ENCODE results near the gene NR6A1.

The NR6A1 gene

DNA sequence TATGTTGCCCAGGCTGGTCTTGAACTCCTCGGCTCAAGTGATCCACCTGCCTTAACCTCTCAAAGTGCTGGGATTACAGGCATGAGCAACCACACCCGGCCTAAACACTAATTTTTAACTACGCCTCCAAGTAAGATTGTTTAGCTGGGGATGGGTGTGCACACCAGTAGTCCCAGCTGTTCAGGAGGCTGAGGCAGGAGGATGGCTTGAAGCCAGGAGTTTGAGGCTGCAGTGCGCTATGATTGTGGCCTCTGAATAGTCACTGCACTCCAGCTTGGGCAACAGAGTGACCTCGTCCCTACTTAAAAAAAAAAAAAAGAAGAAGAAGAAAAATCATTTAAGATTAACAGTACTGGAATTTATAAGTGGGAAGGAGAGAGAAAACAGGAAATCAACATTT is 173.1 kb downstream of the NR6A1 start:
- no peak overlapping the region for H3K9ac ChIP-seq (ENCODE audit: low read length)

GRCh38 chr9:124596172-124596839 is 174.8 kb downstream of the NR6A1 start:
- H3K27ac ChIP-seq (ENCODE audit: low read depth, low read length) = no peak overlapping the region
- TF ChIP-seq CTCF (IDR thresholded peaks at IDR 0.05; ENCODE audit: insufficient read depth, low read length, poor library complexity, severe bottlenecking) (no peak), EZH2phosphoT487 (conservative IDR thresholded peaks at IDR 0.05; ENCODE audit: low read length) (no peak)
- no peak overlapping the region for H2AFZ ChIP-seq (ENCODE audit: low read depth, low read length, severe bottlenecking)
- no peak overlapping the region for H3K9ac ChIP-seq (ENCODE audit: low read length)
- no peaks in the 10 kb centered on the region for H4K20me1 ChIP-seq (ENCODE audit: low read depth, low read length)
- no peaks in the 10 kb centered on the region for H3K79me2 ChIP-seq (ENCODE audit: insufficient read depth, low read length)
- no peak overlapping the region for H3K4me2 ChIP-seq (ENCODE audit: low read depth, low read length, poor library complexity, severe bottlenecking)
- no peaks in the 10 kb centered on the region for H3K9me3 ChIP-seq (ENCODE audit: insufficient read depth, low read length)
- no peaks in the 10 kb centered on the region for H3K36me3 ChIP-seq (ENCODE audit: low read length)
- H3F3A ChIP-seq (ENCODE audit: insufficient read depth) = no peaks in the 10 kb centered on the region
- no peaks in the 10 kb centered on the region for H3K9me2 ChIP-seq (replicated peaks; ENCODE audit: insufficient read depth, low read length)
- H3K4me3 ChIP-seq (ENCODE audit: insufficient read depth, low read length, poor library complexity, severe bottlenecking) = no peak overlapping the region
- no peaks in the 10 kb centered on the region for H3K27me3 ChIP-seq (ENCODE audit: low read length)

More for the DNA sequence above, 173.1 kb downstream of the NR6A1 start:
- H3K27ac ChIP-seq (ENCODE audit: low read depth, low read length) = no peak overlapping the region
- H3K36me3 ChIP-seq (ENCODE audit: low read length) = no peaks in the 10 kb centered on the region
- H3K9me2 ChIP-seq (replicated peaks; ENCODE audit: insufficient read depth, low read length) = no peaks in the 10 kb centered on the region
- no peaks in the 10 kb centered on the region for H3K27me3 ChIP-seq (ENCODE audit: low read length)
- H4K20me1 ChIP-seq (ENCODE audit: low read depth, low read length) = no peaks in the 10 kb centered on the region
- no peak overlapping the region for H3K4me3 ChIP-seq (ENCODE audit: insufficient read depth, low read length, poor library complexity, severe bottlenecking)
- H3K4me2 ChIP-seq (ENCODE audit: low read depth, low read length, poor library complexity, severe bottlenecking) = no peak overlapping the region
- TF ChIP-seq CTCF (IDR thresholded peaks at IDR 0.05; ENCODE audit: insufficient read depth, low read length, poor library complexity, severe bottlenecking) (no peak), EZH2phosphoT487 (conservative IDR thresholded peaks at IDR 0.05; ENCODE audit: low read length) (no peak)
- H2AFZ ChIP-seq (ENCODE audit: low read depth, low read length, severe bottlenecking) = no peak overlapping the region
- H3K9me3 ChIP-seq (ENCODE audit: insufficient read depth, low read length) = no peaks in the 10 kb centered on the region
- no peaks in the 10 kb centered on the region for H3K79me2 ChIP-seq (ENCODE audit: insufficient read depth, low read length)
- no peaks in the 10 kb centered on the region for H3F3A ChIP-seq (ENCODE audit: insufficient read depth)

GRCh38 chr9:124595743-124596142 is 175.4 kb downstream of the NR6A1 start:
- no peaks in the 10 kb centered on the region for H3K9me2 ChIP-seq (replicated peaks; ENCODE audit: insufficient read depth, low read length)
- H3K36me3 ChIP-seq (ENCODE audit: low read length) = no peaks in the 10 kb centered on the region
- H3K4me3 ChIP-seq (ENCODE audit: insufficient read depth, low read length, poor library complexity, severe bottlenecking) = no peak overlapping the region
- no peaks in the 10 kb centered on the region for H4K20me1 ChIP-seq (ENCODE audit: low read depth, low read length)
- no peaks in the 10 kb centered on the region for H3F3A ChIP-seq (ENCODE audit: insufficient read depth)
- H3K79me2 ChIP-seq (ENCODE audit: insufficient read depth, low read length) = no peaks in the 10 kb centered on the region
- H3K27me3 ChIP-seq (ENCODE audit: low read length) = no peaks in the 10 kb centered on the region
- no peak overlapping the region for H3K27ac ChIP-seq (ENCODE audit: low read depth, low read length)
- H3K9me3 ChIP-seq (ENCODE audit: insufficient read depth, low read length) = no peaks in the 10 kb centered on the region
- TF ChIP-seq EZH2phosphoT487 (conservative IDR thresholded peaks at IDR 0.05; ENCODE audit: low read length) (no peak), CTCF (IDR thresholded peaks at IDR 0.05; ENCODE audit: insufficient read depth, low read length, poor library complexity, severe bottlenecking) (no peak)
- H3K9ac ChIP-seq (ENCODE audit: low read length) = no peak overlapping the region
- no peak overlapping the region for H2AFZ ChIP-seq (ENCODE audit: low read depth, low read length, severe bottlenecking)
- no peak overlapping the region for H3K4me2 ChIP-seq (ENCODE audit: low read depth, low read length, poor library complexity, severe bottlenecking)
